Stimulated activated naive B cell treated with anti-CD40 and anti-IgM and Interleukin-4, amounts not matched to agents 10 μg/mL and 1 μg/mL and 100 μg/mL, for 72 hours (primary cell): ENCODE data around the gene GRM8.

Experiments used
- ATAC-seq, 2 donors: fragments of 150-1000 bp; cut with Tn5 transposase; replicated peaks; 2 replicates each; pipeline ENCODE4 v1.10.0; 2021; ENCODE audit warnings: moderate library complexity in 1 of 2
- DNase-seq: peaks from one replicate; pipeline ENCODE4 v3.0.0; 2021
- H3K27ac Mint-ChIP-seq: one replicate; pipeline ENCODE4 v1.8.0; 2022; ENCODE audit warnings: mild to moderate bottlenecking, mixed read lengths
- H3K27me3 Mint-ChIP-seq, 2 donors: one replicate each; pipeline ENCODE4 v1.8.0; 2022; ENCODE audit warnings: mixed read lengths in 2 of 2
- H3K36me3 Mint-ChIP-seq, 2 donors: one replicate each; pipeline ENCODE4 v1.8.0; 2022; ENCODE audit warnings: mixed read lengths in 2 of 2, mild to moderate bottlenecking in 1 of 2
- H3K4me1 Mint-ChIP-seq, 2 donors: one replicate each; pipeline ENCODE4 v1.8.0; 2022; ENCODE audit warnings: mixed read lengths in 2 of 2, mild to moderate bottlenecking in 1 of 2
- H3K4me3 Mint-ChIP-seq, 2 donors: one replicate each; pipeline ENCODE4 v1.8.0; 2022; ENCODE audit warnings: mild to moderate bottlenecking in 2 of 2, mixed read lengths in 2 of 2, moderate library complexity in 1 of 2
- H3K9me3 Mint-ChIP-seq, 2 donors: one replicate each; pipeline ENCODE4 v1.8.0; 2022; ENCODE audit warnings: mixed read lengths in 2 of 2, mild to moderate bottlenecking in 1 of 2

GRM8 gene

GRCh38 chr7:126486806-126487205 lies 765.9 kb downstream of the GRM8 start:
- Mint-ChIP-seq H3K27me3 (no peaks in the 10 kb centered on the region), H3K27ac (no peak overlapping the region), H3K4me1 (no peaks in the 10 kb centered on the region), H3K4me3 (no peak overlapping the region), H3K36me3 (no peaks in the 10 kb centered on the region), H3K9me3 (no peaks in the 10 kb centered on the region)
- DNase-seq = no peak
- ATAC-seq = no peak

- no peak for ATAC-seq
- Mint-ChIP-seq H3K9me3 (peaks cover 0 to 1% of the 10 kb centered on the region in 2 donors), H3K27ac (no peak overlapping the region), H3K36me3 (no peaks in the 10 kb centered on the region), H3K4me3 (no peak overlapping the region), H3K27me3 (no peaks in the 10 kb centered on the region), H3K4me1 (no peaks in the 10 kb centered on the region)
- DNase-seq = no peak
These were observed 767.0 kb downstream of the GRM8 start for GRCh38 chr7:126485791-126486190.

GRCh38 chr7:126483972-126484371 lies 768.8 kb downstream of the GRM8 start:
- Mint-ChIP-seq H3K27ac (no peak overlapping the region), H3K27me3 (no peaks in the 10 kb centered on the region), H3K4me3 (no peak overlapping the region), H3K36me3 (no peaks in the 10 kb centered on the region), H3K9me3 (peaks cover 0 to 1% of the 10 kb centered on the region in 2 donors), H3K4me1 (no peaks in the 10 kb centered on the region)
- ATAC-seq = no peak
- no peak for DNase-seq

- ATAC-seq (no peak), DNase-seq (no peak)
- Mint-ChIP-seq H3K9me3 (peaks cover 7 to 10% of the 10 kb centered on the region in 2 donors), H3K4me1 (no peaks in the 10 kb centered on the region), H3K27me3 (no peaks in the 10 kb centered on the region), H3K27ac (no peak overlapping the region), H3K4me3 (no peak overlapping the region), H3K36me3 (no peaks in the 10 kb centered on the region)
These were observed 779.9 kb downstream of the GRM8 start for GRCh38 chr7:126472825-126473224.

GRCh38 chr7:126462405-126462804 lies 790.3 kb downstream of the GRM8 start:
- DNase-seq = no peak
- peaks cover 0 to 2% of the 10 kb centered on the region in 2 donors for H3K9me3 Mint-ChIP-seq
- no peaks in the 10 kb centered on the region for H3K36me3 Mint-ChIP-seq
- H3K4me1 Mint-ChIP-seq = no peaks in the 10 kb centered on the region
- H3K27ac Mint-ChIP-seq = no peak overlapping the region
- H3K27me3 Mint-ChIP-seq = no peaks in the 10 kb centered on the region
- ATAC-seq = no peak
- no peak overlapping the region for H3K4me3 Mint-ChIP-seq

GRCh38 chr7:126460664-126461063 lies 792.1 kb downstream of the GRM8 start:
- no peaks in the 10 kb centered on the region for H3K4me1 Mint-ChIP-seq
- peaks cover 0 to 2% of the 10 kb centered on the region in 2 donors for H3K9me3 Mint-ChIP-seq
- H3K4me3 Mint-ChIP-seq = no peak overlapping the region
- ATAC-seq (no peak), DNase-seq (no peak)
- H3K27me3 Mint-ChIP-seq = no peaks in the 10 kb centered on the region
- no peaks in the 10 kb centered on the region for H3K36me3 Mint-ChIP-seq
- H3K27ac Mint-ChIP-seq = no peak overlapping the region

GRCh38 chr7:126453104-126453503 lies 799.6 kb downstream of the GRM8 start:
- no peak overlapping the region for H3K4me3 Mint-ChIP-seq
- H3K36me3 Mint-ChIP-seq = no peaks in the 10 kb centered on the region
- no peak overlapping the region for H3K27ac Mint-ChIP-seq
- peaks cover 0 to 4% of the 10 kb centered on the region in 2 donors for H3K9me3 Mint-ChIP-seq
- ATAC-seq (no peak), DNase-seq (no peak)
- H3K4me1 Mint-ChIP-seq = no peaks in the 10 kb centered on the region
- H3K27me3 Mint-ChIP-seq = no peaks in the 10 kb centered on the region

- Mint-ChIP-seq H3K4me3 (no peak overlapping the region), H3K36me3 (no peaks in the 10 kb centered on the region), H3K9me3 (peaks cover 0 to 4% of the 10 kb centered on the region in 2 donors), H3K27ac (no peak overlapping the region), H3K27me3 (no peaks in the 10 kb centered on the region), H3K4me1 (no peaks in the 10 kb centered on the region)
- ATAC-seq (no peak), DNase-seq (no peak)
These were observed 802.5 kb downstream of the GRM8 start for GRCh38 chr7:126450269-126450671.

- Mint-ChIP-seq H3K9me3 (peaks cover 0 to 4% of the 10 kb centered on the region in 2 donors), H3K27me3 (no peaks in the 10 kb centered on the region), H3K27ac (no peak overlapping the region)
These were observed 803.0 kb downstream of the GRM8 start for GRCh38 chr7:126449611-126450268.

GRCh38 chr7:126447984-126448383 lies 804.8 kb downstream of the GRM8 start:
- H3K27me3 Mint-ChIP-seq = no peaks in the 10 kb centered on the region

More at GRCh38 chr7:126449611-126450268, 803.0 kb downstream of the GRM8 start:
- Mint-ChIP-seq H3K4me1 (no peaks in the 10 kb centered on the region), H3K36me3 (no peaks in the 10 kb centered on the region), H3K4me3 (no peak overlapping the region)
- ATAC-seq (peak in 1 of 2 donors; percentile 7), DNase-seq (no peak)

GRCh38 chr7:126445991-126446390 lies 806.8 kb downstream of the GRM8 start:
- no peak for ATAC-seq
- Mint-ChIP-seq H3K4me1 (no peaks in the 10 kb centered on the region), H3K9me3 (no peaks in the 10 kb centered on the region), H3K27me3 (no peaks in the 10 kb centered on the region), H3K4me3 (no peak overlapping the region), H3K36me3 (no peaks in the 10 kb centered on the region), H3K27ac (no peak overlapping the region)
- no peak for DNase-seq

More at GRCh38 chr7:126447984-126448383, 804.8 kb downstream of the GRM8 start:
- Mint-ChIP-seq H3K36me3 (no peaks in the 10 kb centered on the region), H3K4me1 (no peaks in the 10 kb centered on the region), H3K27ac (no peak overlapping the region), H3K4me3 (no peak overlapping the region), H3K9me3 (peaks cover 0 to 4% of the 10 kb centered on the region in 2 donors)
- ATAC-seq (no peak), DNase-seq (no peak)

- Mint-ChIP-seq H3K27me3 (no peaks in the 10 kb centered on the region), H3K27ac (no peak overlapping the region), H3K9me3 (no peaks in the 10 kb centered on the region), H3K4me3 (no peak overlapping the region), H3K4me1 (no peaks in the 10 kb centered on the region), H3K36me3 (no peaks in the 10 kb centered on the region)
- no peak for ATAC-seq
- no peak for DNase-seq
These were observed 808.8 kb downstream of the GRM8 start for GRCh38 chr7:126443951-126444350.

GRCh38 chr7:126442908-126443307 lies 809.8 kb downstream of the GRM8 start:
- Mint-ChIP-seq H3K4me3 (no peak overlapping the region), H3K36me3 (no peaks in the 10 kb centered on the region), H3K4me1 (no peaks in the 10 kb centered on the region), H3K27me3 (no peaks in the 10 kb centered on the region), H3K27ac (no peak overlapping the region), H3K9me3 (no peaks in the 10 kb centered on the region)
- DNase-seq (no peak), ATAC-seq (no peak)

- Mint-ChIP-seq H3K27me3 (no peaks in the 10 kb centered on the region), H3K4me1 (no peaks in the 10 kb centered on the region), H3K27ac (no peak overlapping the region), H3K36me3 (no peaks in the 10 kb centered on the region), H3K4me3 (no peak overlapping the region), H3K9me3 (no peaks in the 10 kb centered on the region)
- DNase-seq (no peak), ATAC-seq (no peak)
These were observed 811.0 kb downstream of the GRM8 start for GRCh38 chr7:126441745-126442144.

GRCh38 chr7:126440542-126440941 lies 812.2 kb downstream of the GRM8 start:
- Mint-ChIP-seq H3K4me3 (no peak overlapping the region), H3K36me3 (no peaks in the 10 kb centered on the region), H3K27ac (no peak overlapping the region), H3K9me3 (no peaks in the 10 kb centered on the region), H3K27me3 (no peaks in the 10 kb centered on the region), H3K4me1 (no peaks in the 10 kb centered on the region)
- no peak for ATAC-seq
- no peak for DNase-seq
